HG02870 (cell line): ENCODE measurements around the gene ACTA1.
"Not testable (repeated sequence)": the region's sequence is repeated elsewhere in the genome, so short reads cannot be mapped to it uniquely, and the experiment has no call there.

Experiments used
- ATAC-seq: cut with Tn5 transposase; IDR thresholded peaks from one replicate; pipeline ENCODE4 v1.9.1; 2021; ENCODE audit warnings: mild to moderate bottlenecking, moderate library complexity; ENCODE audit not compliant: unreplicated experiment

Gene ACTA1

DNA sequence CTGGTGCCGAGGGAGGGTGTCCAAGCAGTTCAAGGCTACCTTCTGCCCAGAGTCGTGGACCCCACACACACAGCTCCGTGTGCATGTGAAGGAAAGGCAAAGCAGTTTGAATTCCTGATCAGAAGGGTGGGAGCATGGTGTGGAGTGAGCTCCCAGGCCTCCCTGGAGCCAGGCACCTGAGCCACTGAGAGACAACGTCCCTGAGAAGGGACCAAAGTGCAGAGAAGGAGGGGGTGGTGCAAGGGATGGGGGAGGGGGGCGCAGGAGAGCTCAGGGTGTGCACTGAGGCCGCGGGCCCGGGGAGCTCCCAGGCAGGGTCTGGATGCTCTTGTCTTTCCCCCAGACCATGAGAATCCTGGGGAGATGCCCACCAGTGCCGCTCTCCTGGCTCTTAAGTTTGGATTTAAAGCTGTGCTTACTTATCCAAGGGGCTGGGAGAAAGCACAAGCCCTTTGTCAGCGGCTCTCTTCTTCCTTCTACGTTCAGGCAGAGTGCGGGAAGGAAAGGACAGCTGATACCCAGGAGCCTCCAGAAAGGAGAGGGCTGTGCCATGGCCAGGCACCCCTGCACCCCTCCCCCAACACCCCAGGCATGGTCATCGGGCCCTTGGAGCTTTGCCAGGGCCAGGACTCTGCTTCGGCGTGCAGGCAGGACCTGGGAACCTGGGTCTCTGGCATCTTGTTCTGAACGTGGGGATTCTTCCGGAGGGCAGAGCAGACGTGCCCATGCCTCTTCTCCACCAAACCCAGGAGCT lies 24.1 kb downstream of the ACTA1 start:
- no peak for ATAC-seq

DNA sequence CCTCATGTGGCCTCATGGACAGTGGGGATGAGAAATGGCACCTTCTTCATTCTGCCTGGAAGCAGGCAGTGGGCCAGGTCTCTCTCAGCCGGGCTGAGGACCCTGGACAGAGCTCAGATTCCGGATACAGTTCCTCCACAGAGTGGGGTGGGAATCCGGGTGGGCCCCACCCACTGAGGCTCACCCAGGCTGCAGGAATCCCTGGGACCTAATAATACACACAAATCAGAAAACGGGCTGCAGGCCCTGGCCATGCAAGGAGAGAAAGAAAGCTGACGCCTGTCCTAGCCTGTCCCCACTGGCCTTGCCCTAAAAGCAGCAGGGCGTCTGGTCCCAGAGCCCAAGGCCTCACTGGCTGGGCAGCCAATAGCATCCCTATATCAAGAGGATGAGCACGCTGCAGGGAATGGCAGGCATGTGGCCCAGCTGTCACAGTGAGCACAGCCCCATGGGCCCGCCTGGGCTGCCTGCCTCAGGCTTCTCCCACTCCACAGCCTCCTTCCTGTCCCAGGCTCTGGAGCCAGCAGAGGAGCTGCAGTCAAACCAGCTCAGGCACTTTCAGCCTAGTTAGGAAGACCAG lies 25.3 kb downstream of the ACTA1 start:
- no peak for ATAC-seq

DNA sequence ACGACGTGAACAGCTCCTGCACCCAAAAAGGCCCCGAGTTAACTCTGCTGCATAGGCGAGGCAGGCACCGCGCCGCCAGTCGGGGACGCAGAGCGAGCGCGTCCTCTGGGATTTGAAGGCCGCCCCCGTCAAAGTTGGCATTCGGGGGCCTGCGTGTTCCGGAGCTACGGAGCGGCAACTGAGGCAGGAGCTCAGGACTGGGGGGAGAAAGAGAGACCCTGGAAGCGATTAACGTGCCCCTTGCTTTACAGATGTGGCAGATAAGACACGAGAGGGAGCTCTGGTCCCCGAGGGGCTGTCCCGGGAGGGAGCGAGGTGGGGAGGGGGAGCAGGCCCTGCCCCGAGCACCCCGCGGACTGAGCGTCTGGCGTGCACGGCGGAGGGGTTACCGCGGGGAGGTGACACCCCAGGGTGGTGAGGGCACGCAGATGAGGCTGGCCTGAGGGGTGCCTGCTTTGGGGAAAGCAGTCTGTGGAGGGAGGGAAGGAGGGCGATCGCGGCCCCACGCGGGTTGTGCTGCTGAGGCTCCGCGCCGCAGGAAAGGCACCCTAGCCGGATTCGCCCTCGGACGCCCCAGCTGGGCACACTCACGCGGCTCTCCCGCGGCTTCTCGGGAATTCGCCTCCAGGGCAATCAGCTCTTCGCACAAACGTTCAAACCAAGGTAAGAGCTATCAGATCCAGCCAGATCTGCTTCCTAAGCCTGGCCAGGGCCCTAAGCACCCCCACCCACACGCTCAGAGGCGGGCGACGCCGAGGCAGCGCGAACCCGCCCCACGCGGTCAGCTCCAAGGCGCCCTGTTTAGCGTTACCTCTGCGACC lies 26.5 kb downstream of the ACTA1 start:
- no peak for ATAC-seq

DNA sequence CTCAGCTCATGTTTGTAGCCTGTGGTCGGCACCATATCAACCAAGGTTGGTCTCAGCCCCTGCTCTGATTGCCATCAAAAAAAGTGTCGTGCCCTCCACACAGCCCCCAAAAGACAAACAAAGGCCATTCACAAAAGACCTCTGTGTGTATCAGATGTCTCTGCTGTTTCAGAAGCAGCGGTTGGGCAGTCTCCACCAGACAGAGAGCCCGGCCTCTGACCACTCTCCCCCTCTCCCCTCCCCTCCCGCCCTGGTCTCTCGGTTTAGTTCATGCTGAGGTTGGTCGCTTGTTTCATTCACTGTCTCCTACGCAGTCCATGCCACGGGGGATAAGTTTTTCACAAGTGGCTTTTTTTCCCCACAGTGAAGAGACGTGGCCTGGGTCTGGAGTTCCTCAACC lies 27.1 kb downstream of the ACTA1 start:
- no peak for ATAC-seq

DNA sequence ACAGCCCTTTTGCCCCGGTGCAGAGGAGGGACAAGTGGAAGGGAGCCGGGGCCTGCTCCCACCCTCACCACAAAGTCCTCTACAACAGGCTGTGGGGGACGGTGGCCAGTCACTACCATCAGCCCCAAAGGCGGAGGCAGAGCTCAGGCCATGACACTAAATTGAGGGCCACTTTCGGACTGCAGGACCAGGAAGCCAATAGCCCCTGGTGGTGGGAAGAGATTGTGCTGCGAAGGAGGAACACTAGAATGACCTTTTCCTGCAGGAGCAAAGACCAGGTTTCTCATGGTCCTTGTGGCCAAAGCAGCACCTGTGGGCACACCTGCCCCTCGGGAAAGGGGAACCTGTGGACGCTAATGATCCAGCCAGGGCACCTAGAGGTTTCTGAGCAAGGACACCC lies 30.3 kb downstream of the ACTA1 start:
- ATAC-seq = no peak

DNA sequence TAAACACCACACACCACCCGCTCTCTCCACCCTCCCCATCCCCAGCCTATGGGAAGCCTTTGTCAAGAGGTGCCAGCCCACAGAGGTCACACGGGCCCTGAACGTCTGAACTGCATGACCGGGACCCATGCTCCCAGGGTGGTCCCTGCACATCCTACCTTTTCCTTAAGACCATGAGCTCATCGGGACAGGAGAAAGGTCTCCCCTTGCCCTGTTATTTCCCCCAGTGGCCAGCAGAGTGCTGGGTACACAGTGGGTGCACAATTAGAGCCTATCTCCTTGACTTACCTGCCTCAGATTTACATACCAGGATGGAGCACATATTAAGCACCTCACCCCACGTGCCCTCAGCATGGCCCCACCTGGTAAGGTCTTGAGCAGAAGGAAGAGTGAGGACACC lies 30.9 kb downstream of the ACTA1 start:
- ATAC-seq = no peak

DNA sequence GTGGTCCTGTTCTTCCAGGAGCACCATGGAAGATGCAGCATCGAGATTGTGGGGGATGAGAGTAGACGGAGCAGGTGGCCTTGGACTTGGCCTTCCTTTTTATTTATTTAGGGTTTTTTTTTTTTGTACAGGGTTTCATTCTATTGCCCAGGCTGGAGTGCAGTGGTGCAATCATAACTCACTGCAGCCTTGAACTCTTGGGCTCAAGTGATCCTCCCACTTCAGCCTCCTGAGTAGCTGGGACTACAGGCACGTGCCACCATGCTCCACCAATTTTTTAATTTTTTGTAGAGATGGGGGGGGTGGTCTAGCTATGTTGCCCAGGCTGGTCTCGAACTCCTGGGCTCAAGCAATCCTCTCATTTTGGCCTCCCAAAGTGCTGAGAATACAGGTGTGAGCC lies 31.6 kb downstream of the ACTA1 start:
- ATAC-seq = not testable (repeated sequence)

DNA sequence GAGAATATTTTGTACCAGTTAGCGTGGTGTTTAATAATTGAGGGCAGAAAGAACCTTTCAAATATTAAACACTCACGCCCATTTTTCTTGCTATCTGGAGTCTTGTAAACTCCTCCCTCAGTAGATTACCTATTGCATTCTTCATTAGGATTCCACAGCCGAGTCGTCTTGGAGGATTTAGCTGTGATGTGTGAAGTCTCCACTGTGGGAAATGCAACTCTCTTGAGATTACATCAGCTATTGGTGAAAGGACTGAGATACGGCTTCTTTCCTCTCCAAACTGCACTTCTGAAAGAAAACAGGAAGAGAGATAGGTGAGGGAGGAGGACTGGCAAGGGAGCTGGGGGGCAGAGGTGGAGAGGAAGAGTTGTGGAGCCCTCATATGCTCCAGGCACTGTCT lies 36.1 kb downstream of the ACTA1 start:
- ATAC-seq = no peak

DNA sequence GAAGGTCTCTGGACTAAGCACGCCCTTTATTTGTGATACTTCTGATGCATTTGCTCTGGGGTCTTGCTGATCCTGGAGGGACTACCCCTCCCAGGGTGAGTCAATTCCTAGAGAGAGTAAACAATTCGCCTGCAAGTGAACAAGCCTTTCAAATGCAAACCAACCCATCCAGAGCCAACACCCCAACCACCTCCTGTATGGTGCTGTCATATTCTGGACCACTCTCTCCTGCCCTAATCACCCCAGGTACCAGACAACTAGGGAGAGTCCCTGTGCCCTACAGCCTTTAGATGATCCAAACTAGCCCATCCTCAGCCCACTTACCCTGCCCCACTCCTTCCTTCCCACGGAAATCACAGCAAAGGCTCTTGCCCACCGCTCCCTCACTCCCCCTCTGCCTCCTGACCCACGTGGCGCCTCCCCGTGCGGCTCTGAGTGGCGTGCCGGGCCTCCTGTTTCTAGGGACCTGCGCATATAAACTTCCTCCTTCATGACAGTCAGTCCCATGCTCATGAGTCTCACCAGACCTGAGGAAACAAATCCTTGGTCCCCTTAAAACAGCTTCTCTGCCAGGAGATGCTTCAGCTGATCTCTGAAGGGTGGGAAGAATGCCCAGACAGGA lies 37.2 kb downstream of the ACTA1 start:
- no peak for ATAC-seq

DNA sequence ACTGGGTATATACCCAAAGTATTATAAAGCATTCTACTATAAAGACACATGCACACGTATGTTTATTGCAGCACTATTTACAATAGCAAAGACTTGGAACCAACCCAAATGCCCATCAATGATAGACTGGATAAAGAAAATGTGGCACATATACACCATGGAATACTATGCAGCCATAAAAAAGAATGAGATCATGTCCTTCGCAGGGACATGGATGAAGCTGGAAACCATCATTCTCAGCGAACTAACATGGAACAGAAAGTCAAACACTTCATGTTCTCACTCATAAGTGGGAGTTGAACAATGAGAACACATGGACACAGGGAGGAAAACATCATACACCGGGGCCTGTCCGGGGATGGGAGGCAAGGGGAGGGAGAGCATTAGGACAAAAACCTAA lies 39.4 kb downstream of the ACTA1 start:
- ATAC-seq = not testable (repeated sequence)

DNA sequence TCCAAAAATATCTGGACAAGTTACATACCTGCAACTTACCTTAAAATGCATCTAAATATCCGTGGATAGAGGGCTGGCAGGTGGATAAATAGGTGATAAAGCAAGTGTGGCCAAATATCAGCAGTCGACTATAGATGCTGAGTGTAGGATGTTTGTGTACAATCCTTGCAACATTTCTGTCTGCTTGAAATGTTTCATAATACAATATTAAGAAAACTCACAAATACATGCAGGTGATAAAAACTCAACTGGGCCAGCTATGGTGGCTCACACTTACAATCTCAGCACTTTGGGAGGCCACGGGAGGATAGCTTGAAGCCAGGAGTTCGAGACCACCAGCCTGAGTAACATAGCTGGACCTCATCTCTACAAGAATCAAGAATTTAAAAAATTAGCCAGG lies 41.0 kb downstream of the ACTA1 start:
- ATAC-seq = no peak

DNA sequence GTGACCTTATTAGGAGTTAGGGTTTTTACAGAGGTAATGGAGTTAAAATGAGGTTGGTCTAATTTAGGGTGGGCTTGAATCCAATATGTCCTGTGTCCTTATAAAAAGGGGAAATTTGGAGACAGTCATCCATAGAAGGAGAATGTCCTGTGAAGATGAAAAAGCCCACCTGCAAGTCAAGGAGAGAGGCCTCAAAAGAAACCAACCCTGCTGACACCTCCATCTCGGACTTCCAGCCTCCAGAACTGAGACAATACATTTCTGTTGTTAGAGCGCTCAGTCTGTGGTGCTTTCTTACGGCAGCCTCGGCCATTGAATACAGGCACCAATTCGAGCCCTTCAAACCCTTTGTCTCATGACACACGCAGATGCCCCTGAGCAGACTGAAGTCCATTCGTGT lies 43.8 kb downstream of the ACTA1 start:
- no peak for ATAC-seq

DNA sequence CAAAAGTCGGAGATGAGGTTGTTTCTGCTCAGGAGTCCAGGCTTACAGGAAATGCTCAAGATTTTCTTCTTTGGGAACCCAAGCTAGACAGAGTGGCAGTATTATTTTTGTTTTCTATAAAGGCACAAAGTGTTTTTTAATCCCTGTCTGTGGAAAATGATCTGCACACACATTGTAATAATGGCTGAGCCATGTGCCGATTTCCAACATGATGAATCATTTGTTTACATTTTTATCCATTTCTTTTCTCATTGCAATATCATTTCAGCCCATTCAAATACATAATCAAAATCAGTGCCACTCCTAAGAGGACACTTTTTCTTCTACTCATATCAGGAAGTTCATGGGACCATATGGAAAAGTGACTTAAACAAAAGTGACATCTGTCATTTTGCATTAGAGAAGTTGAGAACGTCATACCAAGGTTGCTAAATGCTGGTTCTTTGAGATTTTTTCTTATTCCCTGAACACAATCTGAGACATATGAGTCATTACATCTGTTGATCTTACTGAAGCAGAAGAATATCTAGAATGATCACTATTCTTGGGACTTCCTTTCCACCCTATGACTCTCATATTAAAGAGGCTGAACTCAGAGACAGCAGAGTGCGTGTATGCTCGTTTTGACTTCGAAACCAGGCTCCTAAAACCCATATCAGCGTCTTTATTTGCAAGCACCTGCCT lies 44.9 kb downstream of the ACTA1 start:
- no peak for ATAC-seq

DNA sequence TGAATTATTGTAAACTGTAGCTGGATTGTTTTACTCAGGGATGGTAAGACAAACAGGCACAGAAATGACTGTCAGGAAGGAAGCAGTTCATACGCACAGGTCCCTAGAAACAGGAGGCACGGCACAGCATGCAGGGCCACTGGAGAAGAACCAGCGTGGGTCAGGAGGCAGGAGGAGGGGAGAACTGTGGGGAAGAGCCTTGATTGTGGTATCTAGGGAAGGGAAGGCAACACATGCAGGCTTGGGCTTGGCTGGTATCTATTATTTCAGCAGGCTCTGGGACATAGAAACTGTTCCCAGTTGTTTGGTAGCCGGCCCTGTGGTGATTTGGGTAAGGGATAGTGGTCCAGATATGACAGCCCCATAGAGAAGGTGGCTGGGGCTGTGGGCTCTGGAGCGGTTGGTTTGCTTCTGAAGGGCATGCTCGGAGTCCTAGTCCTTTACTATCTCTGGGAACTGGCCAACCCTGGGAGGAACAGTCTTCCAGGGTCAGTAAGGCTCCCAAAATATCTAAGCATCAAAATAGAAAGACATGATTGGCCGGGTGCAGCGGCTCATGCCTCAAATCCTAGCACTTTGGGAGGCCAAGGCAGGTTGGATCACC lies 47.9 kb downstream of the ACTA1 start:
- ATAC-seq = no peak

DNA sequence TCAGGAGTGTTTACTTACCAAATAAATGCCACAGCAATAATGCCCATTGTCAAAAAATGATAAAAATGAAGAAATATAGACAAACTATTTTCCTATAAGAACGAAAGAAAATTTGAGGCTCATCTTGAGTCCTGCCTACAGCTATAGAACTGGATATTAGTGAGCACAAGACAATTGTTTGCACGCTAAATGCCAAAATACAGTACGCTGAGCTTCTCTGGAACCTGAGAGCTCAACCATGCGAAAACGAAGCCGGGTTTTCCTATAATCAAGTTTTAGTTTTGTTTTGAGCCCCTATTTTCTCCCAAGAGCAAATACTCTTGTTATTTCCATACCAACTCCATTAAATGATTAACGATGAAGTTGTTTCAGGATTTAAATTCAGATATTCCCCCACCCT lies 49.1 kb downstream of the ACTA1 start:
- no peak for ATAC-seq

DNA sequence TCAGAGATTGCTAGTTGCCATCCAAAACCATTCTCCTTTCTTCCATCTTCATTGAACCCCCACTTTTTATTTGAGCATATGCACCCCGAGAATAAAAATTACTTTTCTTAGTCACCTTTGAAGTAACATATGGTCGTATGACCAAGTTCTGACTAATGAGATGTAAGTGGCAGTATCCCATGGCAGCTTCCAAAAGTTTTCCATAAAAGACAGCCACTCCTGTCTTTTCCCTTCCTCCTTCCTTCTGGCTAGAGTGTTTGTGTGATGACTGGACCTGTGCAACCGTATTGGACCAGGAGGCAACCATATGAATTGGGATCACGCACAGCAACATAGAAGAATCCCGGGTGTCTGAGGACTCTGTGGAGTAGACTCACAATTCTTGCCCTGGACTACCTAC lies 49.9 kb downstream of the ACTA1 start:
- no peak for ATAC-seq

DNA sequence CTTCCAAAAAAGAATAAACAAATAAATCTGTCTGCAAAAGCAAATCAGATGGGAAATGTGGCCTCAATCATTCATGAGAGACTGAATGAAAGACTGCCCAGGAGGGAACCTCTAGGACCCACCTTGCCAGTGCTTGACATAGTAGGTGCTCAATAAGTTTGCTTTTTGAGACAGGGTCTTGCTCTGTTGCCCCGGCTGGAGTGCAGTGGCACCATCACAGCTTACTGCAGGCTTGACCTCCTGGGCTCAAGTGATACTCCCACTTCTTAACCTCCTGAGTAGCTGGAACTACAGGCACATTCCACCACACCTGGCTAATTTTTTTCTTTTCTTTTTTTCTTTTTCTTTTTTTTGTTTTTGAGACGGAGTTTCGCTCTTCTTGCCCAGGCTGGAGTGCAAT lies 50.7 kb downstream of the ACTA1 start:
- ATAC-seq = no peak
